H7 (cell line): ENCODE measurements around the gene DEFB131A. TPM values are rescaled to one million over a fixed set of nuclear protein-coding genes. Genes with fewer than 3 reads are reported as not detected.
A peak's percentile ranks its signal among the peaks of the same experiment; 100 is the strongest.
"Not testable (repeated sequence)": the region's sequence is repeated elsewhere in the genome, so short reads cannot be mapped to it uniquely, and the experiment has no call there.

Experiments used
- DNase-seq: peaks from one replicate; pipeline ENCODE4 v3.0.0; 2012
- H3K27me3 ChIP-seq: 2 replicates; pipeline ENCODE4 v1.6.0; 2011; ENCODE audit warnings: mild to moderate bottlenecking, low read length; ENCODE audit not compliant: control insufficient read depth, insufficient read depth
- H3K36me3 ChIP-seq: replicated peaks from 2 replicates; pipeline ENCODE4 v1.5.1; 2011; ENCODE audit warnings: low read length; ENCODE audit not compliant: control insufficient read depth, insufficient read depth
- H3K4me3 ChIP-seq: 2 replicates; pipeline ENCODE4 v1.5.1; 2011; ENCODE audit warnings: low read depth, mild to moderate bottlenecking, control low read depth, low read length, moderate library complexity; ENCODE audit not compliant: insufficient read depth
- total RNA-seq: library from RNA; depleted of rRNA; stranded (reverse); fragments of >200 nt; shearing (Covaris generic); gene quantifications from 2 replicates; pipeline ENCODE4 v1.2.3, GENCODE V29; 2014

Gene DEFB131A
- total RNA-seq, 1 experiment from 2014 or later = not detected

- H3K27me3 ChIP-seq, H3K4me3 ChIP-seq, DNase-seq, H3K36me3 ChIP-seq: not testable (repeated sequence)
Observed at GRCh38 chr4:9482871-9483270, 38.7 kb downstream of the DEFB131A start.

- not testable (repeated sequence) for H3K27me3 ChIP-seq, H3K36me3 ChIP-seq, DNase-seq, H3K4me3 ChIP-seq
Observed at GRCh38 chr4:9483682-9484081, 39.5 kb downstream of the DEFB131A start.

DNA sequence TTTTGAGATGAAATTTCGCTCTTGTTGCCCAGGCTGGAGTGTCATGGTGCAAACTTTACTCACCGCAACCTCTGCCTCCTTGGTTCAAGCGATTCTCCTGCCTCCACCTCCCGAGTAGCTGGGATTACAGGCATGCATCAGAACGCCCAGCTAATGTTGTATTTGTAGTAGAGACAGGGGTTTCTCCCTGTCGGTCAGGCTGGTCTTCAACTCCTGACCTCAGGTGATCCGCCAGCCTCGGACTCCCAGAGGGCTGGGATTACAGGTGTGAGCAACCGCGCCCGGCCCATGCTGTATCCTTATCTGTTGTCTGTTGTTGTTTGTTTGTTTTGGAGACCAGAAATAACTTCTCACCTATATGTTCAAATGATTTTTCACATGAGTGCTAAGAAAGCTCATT is 42.7 kb downstream of the DEFB131A start:
- not testable (repeated sequence) for H3K4me3 ChIP-seq, DNase-seq, H3K36me3 ChIP-seq, H3K27me3 ChIP-seq

GRCh38 chr4:9488796-9489195 is 44.6 kb downstream of the DEFB131A start:
- not testable (repeated sequence) for DNase-seq, H3K4me3 ChIP-seq, H3K36me3 ChIP-seq, H3K27me3 ChIP-seq

DNA sequence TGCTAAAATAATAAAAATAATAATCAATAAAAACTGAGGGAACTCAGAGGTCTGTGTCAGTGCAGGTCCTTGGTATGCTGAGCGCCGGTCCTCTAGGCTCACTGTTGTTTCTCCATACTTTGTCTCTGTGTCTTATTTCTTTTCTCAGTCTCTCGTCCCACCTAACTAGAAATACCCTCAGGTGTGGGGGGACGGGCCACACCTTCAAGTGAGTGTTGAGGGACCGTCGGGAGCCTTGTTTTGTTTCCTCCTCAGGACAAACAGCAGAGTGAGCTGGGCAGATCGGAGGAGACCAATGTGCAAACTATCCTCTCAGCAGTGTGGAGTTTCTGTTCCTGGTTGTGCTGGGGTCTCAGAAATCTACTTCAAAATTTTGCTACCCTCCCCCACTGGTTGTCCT is 46.3 kb downstream of the DEFB131A start:
- not testable (repeated sequence) for H3K27me3 ChIP-seq, H3K36me3 ChIP-seq, H3K4me3 ChIP-seq, DNase-seq

DNA sequence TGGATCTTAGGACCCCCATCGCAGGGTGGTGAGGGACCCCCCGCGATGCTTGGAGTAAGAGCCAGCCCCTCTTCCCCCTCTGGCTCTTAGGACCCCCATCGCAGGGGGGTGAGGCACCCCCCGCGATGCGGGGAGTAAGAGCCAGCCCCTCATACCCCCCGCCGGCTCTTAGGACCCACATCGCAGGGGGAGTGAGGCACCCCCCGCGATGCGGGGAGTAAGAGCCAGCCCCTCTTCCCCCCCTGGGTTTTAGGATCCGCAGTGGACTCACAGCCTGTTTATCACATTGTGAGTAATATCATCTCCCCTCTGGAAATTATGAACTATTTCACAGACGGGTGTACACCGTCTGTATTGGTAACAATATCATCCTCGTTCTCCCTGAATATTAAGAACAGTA is 46.8 kb downstream of the DEFB131A start:
- not testable (repeated sequence) for H3K27me3 ChIP-seq, H3K4me3 ChIP-seq, DNase-seq

GRCh38 chr4:9493589-9493988 is 49.4 kb downstream of the DEFB131A start:
- H3K27me3 ChIP-seq = peaks cover 11% of the 10 kb centered on the region; the same call in 1 of the 2 replicates
- H3K36me3 ChIP-seq, DNase-seq, H3K4me3 ChIP-seq: not testable (repeated sequence)

More for the DNA sequence above, 46.8 kb downstream of the DEFB131A start:
- H3K36me3 ChIP-seq = not testable (repeated sequence)

GRCh38 chr4:9494256-9495035 is 50.2 kb downstream of the DEFB131A start:
- not testable (repeated sequence) for H3K36me3 ChIP-seq, DNase-seq, H3K4me3 ChIP-seq
- peaks cover 11% of the 10 kb centered on the region; the same call in 1 of the 2 replicates for H3K27me3 ChIP-seq

- peaks cover 11% of the 10 kb centered on the region; the same call in 1 of the 2 replicates for H3K27me3 ChIP-seq
- not testable (repeated sequence) for H3K36me3 ChIP-seq, H3K4me3 ChIP-seq
- DNase-seq = peak; percentile 77
Observed at GRCh38 chr4:9495443-9495842, 51.2 kb downstream of the DEFB131A start.

- not testable (repeated sequence) for H3K36me3 ChIP-seq
- peak overlapping the region; percentile 47 for H3K4me3 ChIP-seq
- H3K27me3 ChIP-seq = peaks cover 11% of the 10 kb centered on the region; the same call in 1 of the 2 replicates
- DNase-seq = peak; percentile 63
Observed at GRCh38 chr4:9497575-9498467, 53.6 kb downstream of the DEFB131A start.

- Histone ChIP-seq H3K27me3 (peaks cover 11% of the 10 kb centered on the region; the same call in 1 of the 2 replicates), H3K4me3 (peak overlapping the region; percentile 47)
- peak; percentile 92 for DNase-seq
- not testable (repeated sequence) for H3K36me3 ChIP-seq
Observed at GRCh38 chr4:9498468-9499040, 54.3 kb downstream of the DEFB131A start.

- peaks cover 11% of the 10 kb centered on the region; the same call in 1 of the 2 replicates for H3K27me3 ChIP-seq
- not testable (repeated sequence) for H3K4me3 ChIP-seq, DNase-seq
Observed at GRCh38 chr4:9499974-9500487, 55.8 kb downstream of the DEFB131A start.

More at GRCh38 chr4:9499974-9500487, 55.8 kb downstream of the DEFB131A start:
- not testable (repeated sequence) for H3K36me3 ChIP-seq
